Measurements from ENCODE around the gene LAMA3. TPM values are rescaled to one million over a fixed set of nuclear protein-coding genes. Genes with fewer than 3 reads are reported as not detected.

LAMA3 gene
- polyA plus RNA-seq, 1 of the 3 experiments (the other 2 are of a cell fraction) = 3.5 TPM

DNA sequence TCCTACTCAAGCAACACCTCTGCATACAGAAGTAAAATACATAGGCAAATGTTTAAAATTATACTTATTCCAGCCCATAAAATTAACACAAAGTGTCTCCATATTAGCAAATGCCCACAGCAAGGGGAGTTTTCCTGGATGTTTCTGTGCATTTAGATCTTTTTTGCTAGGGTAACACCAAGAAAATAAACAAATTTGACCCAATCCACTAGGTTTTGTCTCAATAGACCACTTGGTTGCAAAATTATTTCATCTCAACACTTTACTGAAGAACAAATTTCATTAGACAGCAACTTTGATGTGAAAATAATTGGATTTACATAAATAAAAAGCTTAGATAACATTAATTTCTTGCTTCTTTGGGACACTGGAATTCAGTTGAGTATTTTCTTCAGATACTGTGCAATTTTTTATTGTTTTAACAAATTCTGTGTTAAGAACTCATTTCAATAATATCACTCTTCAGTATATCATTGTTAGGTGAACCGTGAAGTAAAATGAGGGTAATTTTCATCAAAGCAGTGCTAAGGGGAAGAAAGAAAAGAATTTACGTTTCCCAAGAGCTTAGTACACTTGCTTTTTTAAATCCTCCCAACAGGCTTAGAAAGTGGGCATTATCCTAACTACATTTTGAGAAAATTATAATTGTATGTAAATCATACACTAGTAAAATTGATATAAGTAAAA is 191.8 kb downstream of the LAMA3 start:
- Histone ChIP-seq H3K9me3 (no peaks in the 10 kb centered on the region), H3K79me2 (ENCODE audit: insufficient read depth) (no peaks in the 10 kb centered on the region), H3K4me1 (ENCODE audit: control insufficient read depth in 1 of 2, insufficient read depth in 2 of 2, low read depth in 1 of 2, low read length in 1 of 2) (peaks cover 0 to 18% of the 10 kb centered on the region in 2 experiments; a peak in 3 of 4 replicates), H4K20me1 (ENCODE audit: insufficient read depth) (no peaks in the 10 kb centered on the region), H3K9me2 (no peaks in the 10 kb centered on the region), H2AFZ (ENCODE audit: low read depth) (no peak overlapping the region), H3K4me2 (no peak overlapping the region), H3K9ac (no peak overlapping the region), H3K36me3 (replicated peaks in 1 of 2; ENCODE audit: control insufficient read depth in 1 of 2, insufficient read depth in 2 of 2, low read length in 1 of 2) (no peaks in the 10 kb centered on the region), H3K27ac (ENCODE audit: low read depth in 2 of 2, low read length in 1 of 2) (no peak overlapping the region), H3F3A (replicated peaks; ENCODE audit: insufficient read depth) (no peaks in the 10 kb centered on the region), H3K27me3 (ENCODE audit: insufficient read depth) (no peaks in the 10 kb centered on the region), H3K4me3 (ENCODE audit: low read depth in 2 of 2, low read length in 1 of 2) (no peak overlapping the region)
- 91% methylated on average over 2 of the region's 2 CpGs for WGBS (ENCODE audit: low lambda C conversion rate)
- ChIA-PET CTCF (no interaction called here), POLR2A (no interaction called here)
- DNase-seq = no peak
- TF ChIP-seq GABPA (IDR thresholded peaks at IDR 0.05; ENCODE audit: low read depth) (no peak), SIN3A (IDR thresholded peaks at IDR 0.05; ENCODE audit: borderline replicate concordance, low read depth, low read length) (no peak), FOXM1 (IDR thresholded peaks at IDR 0.05; ENCODE audit: low read depth) (no peak), RFX5 (IDR thresholded peaks at IDR 0.05; ENCODE audit: low read length) (no peak), EP300 (IDR thresholded peaks at IDR 0.05; ENCODE audit: borderline replicate concordance in 1 of 2, low read depth in 1 of 2, low read length in 1 of 2) (no peak)
- TF ChIP-seq, protein P1, sequence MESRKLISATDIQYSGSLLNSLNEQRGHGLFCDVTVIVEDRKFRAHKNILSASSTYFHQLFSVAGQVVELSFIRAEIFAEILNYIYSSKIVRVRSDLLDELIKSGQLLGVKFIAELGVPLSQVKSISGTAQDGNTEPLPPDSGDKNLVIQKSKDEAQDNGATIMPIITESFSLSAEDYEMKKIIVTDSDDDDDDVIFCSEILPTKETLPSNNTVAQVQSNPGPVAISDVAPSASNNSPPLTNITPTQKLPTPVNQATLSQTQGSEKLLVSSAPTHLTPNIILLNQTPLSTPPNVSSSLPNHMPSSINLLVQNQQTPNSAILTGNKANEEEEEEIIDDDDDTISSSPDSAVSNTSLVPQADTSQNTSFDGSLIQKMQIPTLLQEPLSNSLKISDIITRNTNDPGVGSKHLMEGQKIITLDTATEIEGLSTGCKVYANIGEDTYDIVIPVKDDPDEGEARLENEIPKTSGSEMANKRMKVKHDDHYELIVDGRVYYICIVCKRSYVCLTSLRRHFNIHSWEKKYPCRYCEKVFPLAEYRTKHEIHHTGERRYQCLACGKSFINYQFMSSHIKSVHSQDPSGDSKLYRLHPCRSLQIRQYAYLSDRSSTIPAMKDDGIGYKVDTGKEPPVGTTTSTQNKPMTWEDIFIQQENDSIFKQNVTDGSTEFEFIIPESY (IDR thresholded peaks at IDR 0.05; ENCODE audit: borderline replicate concordance, low read depth) = no peak

DNA sequence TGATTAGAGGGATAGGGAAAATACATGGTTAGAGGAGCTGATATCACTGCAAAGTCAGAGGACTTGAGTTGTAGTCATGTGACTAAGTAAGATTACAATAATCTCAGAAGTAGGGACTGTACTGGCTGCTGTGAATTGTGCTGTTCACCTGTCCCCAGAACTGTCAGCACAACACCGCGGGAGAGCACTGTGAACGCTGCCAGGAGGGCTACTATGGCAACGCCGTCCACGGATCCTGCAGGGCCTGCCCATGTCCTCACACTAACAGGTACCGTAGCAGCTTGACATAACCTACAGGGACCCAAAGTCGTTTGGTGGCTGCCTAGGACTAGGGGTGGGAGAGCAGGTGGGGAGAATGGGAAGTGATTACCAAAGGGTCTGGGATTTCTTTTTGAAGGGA is 192.5 kb downstream of the LAMA3 start:
- CTCF ChIA-PET = no interaction called here

DNA sequence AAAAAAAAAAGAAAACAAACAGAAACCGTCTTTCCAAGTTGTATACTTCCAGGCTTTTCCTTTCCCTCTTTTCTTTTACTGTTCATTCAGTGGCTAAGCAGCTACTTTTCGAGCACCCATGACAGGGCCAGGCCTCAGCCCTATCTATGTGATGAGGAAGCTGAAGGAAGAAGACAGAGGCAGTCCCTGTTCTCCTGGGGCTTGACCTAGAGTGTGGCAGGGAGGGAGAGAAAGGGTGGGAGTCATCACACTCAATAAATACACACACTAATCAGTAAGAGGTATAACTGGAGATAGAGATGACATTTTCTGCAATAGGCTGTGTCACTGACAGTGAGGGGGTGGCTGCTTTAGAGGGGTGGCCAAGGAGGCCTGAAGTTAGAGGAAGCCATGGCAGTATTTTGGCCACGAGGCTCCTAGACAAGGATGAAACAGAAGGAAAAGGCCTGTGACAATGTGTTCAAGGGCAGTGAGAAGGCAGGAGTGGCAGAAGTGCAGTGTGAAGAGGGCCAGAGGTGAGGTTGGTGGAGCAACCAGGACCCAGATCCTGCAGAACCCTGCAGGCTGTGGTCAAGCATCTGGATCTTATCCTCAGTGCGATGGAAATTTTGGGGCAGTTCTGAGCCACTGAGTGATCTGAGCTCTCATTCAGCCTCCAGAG is 193.5 kb downstream of the LAMA3 start:
- Histone ChIP-seq H3F3A (replicated peaks; ENCODE audit: insufficient read depth) (no peaks in the 10 kb centered on the region), H3K4me2 (no peak overlapping the region), H3K9ac (no peak overlapping the region), H3K79me2 (ENCODE audit: insufficient read depth) (no peaks in the 10 kb centered on the region), H3K36me3 (replicated peaks in 1 of 2; ENCODE audit: control insufficient read depth in 1 of 2, insufficient read depth in 2 of 2, low read length in 1 of 2) (no peaks in the 10 kb centered on the region), H4K20me1 (ENCODE audit: insufficient read depth) (no peaks in the 10 kb centered on the region), H3K4me3 (ENCODE audit: low read depth in 2 of 2, low read length in 1 of 2) (no peak overlapping the region), H3K27me3 (ENCODE audit: insufficient read depth) (no peaks in the 10 kb centered on the region), H2AFZ (ENCODE audit: low read depth) (no peak overlapping the region), H3K4me1 (ENCODE audit: control insufficient read depth in 1 of 2, insufficient read depth in 2 of 2, low read depth in 1 of 2, low read length in 1 of 2) (peaks cover 6 to 22% of the 10 kb centered on the region in 2 experiments; a peak in 3 of 4 replicates), H3K9me3 (no peaks in the 10 kb centered on the region), H3K9me2 (no peaks in the 10 kb centered on the region), H3K27ac (ENCODE audit: low read depth in 2 of 2, low read length in 1 of 2) (no peak overlapping the region)
- no peak for TF ChIP-seq FOSL2 (IDR thresholded peaks at IDR 0.05; ENCODE audit: borderline replicate concordance, low read depth)
- TF ChIP-seq GATA2 (CRISPR knock-in tag; IDR thresholded peaks at IDR 0.05) = no peak
- TF ChIP-seq NFIC (IDR thresholded peaks at IDR 0.05; ENCODE audit: borderline replicate concordance) = no peak
- no peak for TF ChIP-seq SMC3 (IDR thresholded peaks at IDR 0.05; ENCODE audit: low read depth, low read length)
- TF ChIP-seq, protein P1 (IDR thresholded peaks at IDR 0.05; ENCODE audit: borderline replicate concordance, low read depth) = no peak
- TF ChIP-seq TAF1 (IDR thresholded peaks at IDR 0.05; ENCODE audit: borderline replicate concordance, low read depth, low read length) = no peak
- TF ChIP-seq GABPA (IDR thresholded peaks at IDR 0.05; ENCODE audit: low read depth) = no peak
- TF ChIP-seq CHD2 (IDR thresholded peaks at IDR 0.05; ENCODE audit: low read length, partially characterized antibody) = no peak
- CTCF ChIA-PET = interaction anchor here (2.0 kb wide), 1 partner anchor 36 kb away, joined by 6 read pairs; no protein-coding TSS in a partner anchor
- 85% methylated on average over 4 of the region's 4 CpGs for WGBS (ENCODE audit: low lambda C conversion rate)
- POLR2A ChIA-PET = no interaction called here
- no peak for DNase-seq

More for the DNA sequence above, 192.5 kb downstream of the LAMA3 start:
- POLR2A ChIA-PET = no interaction called here
- Histone ChIP-seq H3K79me2 (ENCODE audit: insufficient read depth) (no peaks in the 10 kb centered on the region), H3F3A (replicated peaks; ENCODE audit: insufficient read depth) (no peaks in the 10 kb centered on the region), H3K36me3 (replicated peaks in 1 of 2; ENCODE audit: control insufficient read depth in 1 of 2, insufficient read depth in 2 of 2, low read length in 1 of 2) (no peaks in the 10 kb centered on the region), H3K9ac (no peak overlapping the region), H3K9me2 (no peaks in the 10 kb centered on the region), H4K20me1 (ENCODE audit: insufficient read depth) (no peaks in the 10 kb centered on the region), H3K27me3 (ENCODE audit: insufficient read depth) (no peaks in the 10 kb centered on the region), H3K27ac (ENCODE audit: low read depth in 2 of 2, low read length in 1 of 2) (no peak overlapping the region), H3K9me3 (no peaks in the 10 kb centered on the region), H3K4me3 (ENCODE audit: low read depth in 2 of 2, low read length in 1 of 2) (no peak overlapping the region), H3K4me1 (ENCODE audit: control insufficient read depth in 1 of 2, insufficient read depth in 2 of 2, low read depth in 1 of 2, low read length in 1 of 2) (peaks cover 0 to 18% of the 10 kb centered on the region in 2 experiments; a peak in 3 of 4 replicates), H2AFZ (ENCODE audit: low read depth) (no peak overlapping the region), H3K4me2 (no peak overlapping the region)
- DNase-seq = no peak
- TF ChIP-seq GATA2 (CRISPR knock-in tag; IDR thresholded peaks at IDR 0.05) = no peak
- 95% methylated on average over 8 of the region's 8 CpGs for WGBS (ENCODE audit: low lambda C conversion rate)

Measured in SK-N-SH (cell line).